ENCODE measurements around the gene EIF2B2. TPM values are rescaled to one million over a fixed set of nuclear protein-coding genes. Genes with fewer than 3 reads are reported as not detected.

Gene EIF2B2
- total RNA-seq, 4 donors from 2014 or later, result 42.9 to 55.4 (median 51.1) TPM

DNA sequence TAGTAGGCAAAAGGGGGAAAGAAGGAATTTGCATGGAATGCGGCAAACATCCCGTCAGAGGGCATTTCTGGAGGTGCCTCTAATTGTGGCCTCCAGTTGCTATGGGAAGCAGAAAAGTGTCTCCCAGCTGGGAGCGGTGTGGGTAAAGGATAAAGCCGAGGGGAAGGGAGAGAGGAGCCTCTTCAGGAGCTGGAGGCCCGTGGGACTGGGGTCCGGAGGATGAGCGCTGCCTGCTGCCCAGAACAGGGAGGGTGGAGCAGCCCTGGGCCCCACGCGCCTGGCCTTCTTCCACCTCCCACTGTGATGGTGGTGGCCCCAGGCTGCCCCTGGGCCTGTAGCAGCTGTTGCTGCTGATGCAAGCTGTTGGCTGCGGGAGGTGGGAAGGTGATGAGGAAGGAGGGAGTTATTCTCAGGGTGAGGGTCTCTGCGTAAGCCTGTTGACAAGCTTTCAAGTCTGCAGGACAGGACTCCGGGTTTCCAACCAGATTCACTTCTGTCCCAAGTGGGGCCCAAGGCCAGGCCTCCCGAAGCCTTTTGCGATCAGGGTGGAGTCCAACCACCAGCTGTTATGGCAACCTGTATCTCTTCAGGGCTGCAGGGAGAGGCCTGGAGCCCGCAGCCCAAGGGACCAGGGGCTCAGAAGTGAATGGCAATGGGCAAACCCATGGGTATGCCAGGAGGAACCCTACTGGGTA is 28.2 kb upstream of the EIF2B2 start:
- WGBS, 2 donors (ENCODE audit: low coverage in 1 of 2), result 73% methylated on average over 15 of the region's 15 CpGs; no CpG with 5 or more reads in 1 of the 2 donors
- DNase-seq, result no peak
- peak overlapping the region in 1 of 4 donors; percentile 36 for H3K27ac ChIP-seq
- H3K4me1 ChIP-seq, result peaks cover 0 to 13% (median 1%) of the 10 kb centered on the region in 4 donors
- intact Hi-C loops (cut with DNase I; ENCODE audit: low total_unique reads), result no loop called here
- no peaks in the 10 kb centered on the region for H3K36me3 ChIP-seq
- TF ChIP-seq, protein P1, sequence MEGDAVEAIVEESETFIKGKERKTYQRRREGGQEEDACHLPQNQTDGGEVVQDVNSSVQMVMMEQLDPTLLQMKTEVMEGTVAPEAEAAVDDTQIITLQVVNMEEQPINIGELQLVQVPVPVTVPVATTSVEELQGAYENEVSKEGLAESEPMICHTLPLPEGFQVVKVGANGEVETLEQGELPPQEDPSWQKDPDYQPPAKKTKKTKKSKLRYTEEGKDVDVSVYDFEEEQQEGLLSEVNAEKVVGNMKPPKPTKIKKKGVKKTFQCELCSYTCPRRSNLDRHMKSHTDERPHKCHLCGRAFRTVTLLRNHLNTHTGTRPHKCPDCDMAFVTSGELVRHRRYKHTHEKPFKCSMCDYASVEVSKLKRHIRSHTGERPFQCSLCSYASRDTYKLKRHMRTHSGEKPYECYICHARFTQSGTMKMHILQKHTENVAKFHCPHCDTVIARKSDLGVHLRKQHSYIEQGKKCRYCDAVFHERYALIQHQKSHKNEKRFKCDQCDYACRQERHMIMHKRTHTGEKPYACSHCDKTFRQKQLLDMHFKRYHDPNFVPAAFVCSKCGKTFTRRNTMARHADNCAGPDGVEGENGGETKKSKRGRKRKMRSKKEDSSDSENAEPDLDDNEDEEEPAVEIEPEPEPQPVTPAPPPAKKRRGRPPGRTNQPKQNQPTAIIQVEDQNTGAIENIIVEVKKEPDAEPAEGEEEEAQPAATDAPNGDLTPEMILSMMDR (IDR thresholded peaks at IDR 0.05), result no peak
- TF ChIP-seq POLR2AphosphoS5 (IDR thresholded peaks at IDR 0.05) (no peak), EP300 (IDR thresholded peaks at IDR 0.05; ENCODE audit: low read depth) (no peak), POLR2A (IDR thresholded peaks at IDR 0.05) (no peak)
- H3K9me3 ChIP-seq, result no peaks in the 10 kb centered on the region
- H3K27me3 ChIP-seq, result no peaks in the 10 kb centered on the region
- no peak overlapping the region for H3K4me3 ChIP-seq
- in situ Hi-C loops (cut with MboI; ENCODE audit: low pct_ligation_motif_present in 1 of 4, low pct_unique_long_range_greater_than_20kb in 1 of 4, low sequenced_read_pairs in 3 of 4), result no loop called here

DNA sequence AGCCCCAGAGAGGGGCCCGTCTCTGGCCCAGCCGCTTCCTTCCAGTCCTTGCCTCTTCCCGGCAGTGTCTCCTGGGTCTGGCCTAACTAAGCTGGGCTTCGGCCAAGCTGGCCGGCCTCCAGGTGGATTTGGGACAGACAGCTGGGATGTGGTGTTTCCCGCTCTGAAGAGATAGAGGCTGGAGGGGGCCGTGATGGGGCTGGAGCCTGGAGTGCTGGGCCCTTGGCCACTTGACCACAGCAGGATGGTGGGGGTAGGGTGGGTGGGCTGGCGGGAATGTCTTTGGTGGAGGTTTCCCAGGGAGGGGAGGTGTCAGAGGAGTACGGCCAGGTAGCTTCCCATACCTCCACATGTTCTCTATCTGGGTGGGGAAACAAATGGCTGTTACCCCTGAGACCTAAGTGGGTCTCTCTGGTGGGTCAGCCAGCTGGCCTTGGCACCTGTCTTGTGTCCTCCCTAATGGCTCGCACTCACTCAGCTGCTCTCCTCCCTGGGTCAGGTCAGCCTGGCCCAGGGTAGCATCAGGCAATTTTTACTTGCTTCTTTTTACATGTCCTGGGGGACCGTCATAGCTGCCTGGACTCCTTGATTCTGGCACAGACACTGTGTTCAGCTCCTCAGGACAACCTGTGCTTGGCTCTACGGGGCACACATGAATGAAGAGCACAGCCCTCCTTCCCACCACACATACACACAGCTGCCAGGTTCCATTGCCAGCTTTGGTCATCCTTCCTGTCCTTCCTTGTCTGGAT is 27.5 kb upstream of the EIF2B2 start:
- peak; percentile 47 for DNase-seq
- no peaks in the 10 kb centered on the region for H3K36me3 ChIP-seq
- H3K27ac ChIP-seq, result peak overlapping the region in 1 of 4 donors; percentile 36
- H3K4me3 ChIP-seq, result no peak overlapping the region
- H3K4me1 ChIP-seq, result peaks cover 0 to 13% (median 1%) of the 10 kb centered on the region in 4 donors
- intact Hi-C loops (cut with DNase I; ENCODE audit: low total_unique reads) (no loop called here), in situ Hi-C loops (cut with MboI; ENCODE audit: low pct_ligation_motif_present in 1 of 4, low pct_unique_long_range_greater_than_20kb in 1 of 4, low sequenced_read_pairs in 3 of 4) (no loop called here)
- TF ChIP-seq, protein P1 (IDR thresholded peaks at IDR 0.05), result no peak
- TF ChIP-seq POLR2AphosphoS5 (IDR thresholded peaks at IDR 0.05) (no peak), EP300 (IDR thresholded peaks at IDR 0.05; ENCODE audit: low read depth) (no peak), POLR2A (IDR thresholded peaks at IDR 0.05) (no peak)
- no peaks in the 10 kb centered on the region for H3K27me3 ChIP-seq
- H3K9me3 ChIP-seq, result no peaks in the 10 kb centered on the region
- WGBS, 2 donors (ENCODE audit: low coverage in 1 of 2), result 75 to 82% methylated on average over 3 to 12 of the region's 12 CpGs

DNA sequence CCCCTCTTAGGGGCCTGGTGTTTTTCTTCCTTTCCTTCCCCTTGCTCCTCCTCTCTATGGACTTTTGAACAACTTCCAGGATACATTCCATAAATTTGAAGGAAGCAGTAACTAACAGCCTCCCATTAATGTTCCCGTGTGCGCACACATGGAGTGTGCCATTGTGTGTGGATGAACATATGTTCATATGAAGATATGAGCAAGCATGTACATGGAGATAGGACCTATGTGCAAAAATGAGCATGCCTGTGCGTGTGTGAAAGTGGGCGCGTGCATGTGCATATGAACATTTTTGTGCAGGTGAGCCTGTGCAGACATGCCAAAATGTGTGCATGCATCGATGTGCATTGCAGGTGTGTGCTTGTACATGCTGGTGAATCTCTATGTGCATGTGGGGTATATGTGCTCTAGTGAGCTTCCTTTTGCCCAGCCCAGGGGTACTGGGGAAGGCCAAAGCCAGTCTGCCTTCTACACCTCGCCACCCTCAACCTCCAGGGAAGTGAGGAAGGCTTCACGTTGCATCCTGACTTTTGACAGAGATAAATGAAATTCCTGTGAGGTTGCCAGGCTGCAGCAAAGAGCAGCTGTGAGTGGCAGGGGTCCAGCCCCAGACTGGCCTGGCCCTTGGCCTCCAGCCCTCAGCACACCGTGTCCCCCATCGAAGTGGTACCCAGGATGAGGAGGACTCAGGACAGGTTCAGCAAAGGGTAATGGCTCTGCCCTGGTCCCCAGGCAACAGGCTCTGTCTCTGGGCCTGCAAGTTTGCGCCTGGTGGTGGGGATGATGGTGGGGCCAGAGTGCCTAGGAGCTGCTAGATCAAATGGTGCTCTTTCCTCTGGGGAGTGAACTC is 26.2 kb upstream of the EIF2B2 start:
- no peaks in the 10 kb centered on the region for H3K36me3 ChIP-seq
- no peak overlapping the region for H3K27ac ChIP-seq
- in situ Hi-C loops (cut with MboI; ENCODE audit: low pct_ligation_motif_present in 1 of 4, low pct_unique_long_range_greater_than_20kb in 1 of 4, low sequenced_read_pairs in 3 of 4), result no loop called here
- 89 to 90% methylated on average over 4 to 11 of the region's 11 CpGs for WGBS, 2 donors (ENCODE audit: low coverage in 1 of 2)
- TF ChIP-seq, protein P1 (IDR thresholded peaks at IDR 0.05), result no peak
- TF ChIP-seq POLR2A (IDR thresholded peaks at IDR 0.05), result no peak
- no peak for TF ChIP-seq POLR2AphosphoS5 (IDR thresholded peaks at IDR 0.05)
- no peak for TF ChIP-seq EP300 (IDR thresholded peaks at IDR 0.05; ENCODE audit: low read depth)
- no peaks in the 10 kb centered on the region for H3K27me3 ChIP-seq
- no peak overlapping the region for H3K4me3 ChIP-seq
- DNase-seq, result no peak
- H3K9me3 ChIP-seq, result no peaks in the 10 kb centered on the region
- H3K4me1 ChIP-seq, result peaks cover 0 to 13% (median 1%) of the 10 kb centered on the region in 4 donors
- intact Hi-C loops (cut with DNase I; ENCODE audit: low total_unique reads), result no loop called here
